OCI-LY7 (cell line): ENCODE measurements around the gene BEST2.

Experiments
- EZH2phosphoT487 ChIP-seq: fragments of 200-600 bp; sonication (generic); IDR thresholded peaks from 2 replicates; pipeline ENCODE4 v1.6.1; 2018; ENCODE audit warnings: low read depth, borderline replicate concordance, mild to moderate bottlenecking, mixed run types, antibody characterized with exemption, low read length, moderate library complexity, mixed read lengths
- TF ChIP-seq, protein P1 (sequence below): fragments of 200-600 bp; sonication (generic); conservative IDR thresholded peaks from 2 replicates; pipeline ENCODE4 v1.5.1; 2014; ENCODE audit warnings: mild to moderate bottlenecking, antibody characterized with exemption, low read length, moderate library complexity, mixed read lengths

GRCh38 chr19:12721656-12722565, 29.7 kb upstream of the BEST2 start:
- TF ChIP-seq, protein P1, sequence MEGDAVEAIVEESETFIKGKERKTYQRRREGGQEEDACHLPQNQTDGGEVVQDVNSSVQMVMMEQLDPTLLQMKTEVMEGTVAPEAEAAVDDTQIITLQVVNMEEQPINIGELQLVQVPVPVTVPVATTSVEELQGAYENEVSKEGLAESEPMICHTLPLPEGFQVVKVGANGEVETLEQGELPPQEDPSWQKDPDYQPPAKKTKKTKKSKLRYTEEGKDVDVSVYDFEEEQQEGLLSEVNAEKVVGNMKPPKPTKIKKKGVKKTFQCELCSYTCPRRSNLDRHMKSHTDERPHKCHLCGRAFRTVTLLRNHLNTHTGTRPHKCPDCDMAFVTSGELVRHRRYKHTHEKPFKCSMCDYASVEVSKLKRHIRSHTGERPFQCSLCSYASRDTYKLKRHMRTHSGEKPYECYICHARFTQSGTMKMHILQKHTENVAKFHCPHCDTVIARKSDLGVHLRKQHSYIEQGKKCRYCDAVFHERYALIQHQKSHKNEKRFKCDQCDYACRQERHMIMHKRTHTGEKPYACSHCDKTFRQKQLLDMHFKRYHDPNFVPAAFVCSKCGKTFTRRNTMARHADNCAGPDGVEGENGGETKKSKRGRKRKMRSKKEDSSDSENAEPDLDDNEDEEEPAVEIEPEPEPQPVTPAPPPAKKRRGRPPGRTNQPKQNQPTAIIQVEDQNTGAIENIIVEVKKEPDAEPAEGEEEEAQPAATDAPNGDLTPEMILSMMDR: no peak
- TF ChIP-seq EZH2phosphoT487: no peak
